Esophagus muscularis mucosa (tissue), 4 donors: ENCODE measurements around the gene DLG5.

Experiments used
- CTCF ChIP-seq, 3 experiments: fragments of 200-600 bp in 2 of 3; fragments of 450-650 bp in 1 of 3; sonication (generic) in 2 of 3; IDR thresholded peaks; one replicate each; pipeline ENCODE4 v1.5.1; 2017 to 2019; ENCODE audit warnings: antibody characterized with exemption in 3 of 3, mild to moderate bottlenecking in 2 of 3, moderate library complexity in 1 of 3
- EP300 ChIP-seq: sonication (generic); formaldehyde crosslinking; IDR thresholded peaks from one replicate; pipeline ENCODE4 v1.6.1; 2017; ENCODE audit warnings: antibody characterized with exemption
- POLR2A ChIP-seq: fragments of 450-650 bp; IDR thresholded peaks from one replicate; pipeline ENCODE4 v1.6.1; 2017; ENCODE audit warnings: antibody characterized with exemption, moderate library complexity, mild to moderate bottlenecking, low read depth
- POLR2AphosphoS5 ChIP-seq, 2 donors: sonication (generic); formaldehyde crosslinking; IDR thresholded peaks; one replicate each; pipeline ENCODE4 v1.6.1; 2017; ENCODE audit warnings: antibody characterized with exemption in 2 of 2

GRCh38 chr10:77741746-77742145 lies 184.8 kb downstream of the DLG5 start:
- TF ChIP-seq CTCF (IDR thresholded peaks at IDR 0.05) (no peak), POLR2AphosphoS5 (IDR thresholded peaks at IDR 0.05) (no peak), EP300 (no peak), POLR2A (no peak)
